Epithelial cell of prostate (primary cell): Measurements from ENCODE around the gene MICAL3.

Source experiments
- DNase-seq: peaks from one replicate; pipeline ENCODE4 v3.0.0-alpha.2; 2011; ENCODE audit warnings: low read depth, low spot score
- H3K27ac ChIP-seq: fragments of 450-650 bp; 2 replicates; pipeline ENCODE4 v1.5.1; 2017; ENCODE audit warnings: mild to moderate bottlenecking

MICAL3 gene

DNA sequence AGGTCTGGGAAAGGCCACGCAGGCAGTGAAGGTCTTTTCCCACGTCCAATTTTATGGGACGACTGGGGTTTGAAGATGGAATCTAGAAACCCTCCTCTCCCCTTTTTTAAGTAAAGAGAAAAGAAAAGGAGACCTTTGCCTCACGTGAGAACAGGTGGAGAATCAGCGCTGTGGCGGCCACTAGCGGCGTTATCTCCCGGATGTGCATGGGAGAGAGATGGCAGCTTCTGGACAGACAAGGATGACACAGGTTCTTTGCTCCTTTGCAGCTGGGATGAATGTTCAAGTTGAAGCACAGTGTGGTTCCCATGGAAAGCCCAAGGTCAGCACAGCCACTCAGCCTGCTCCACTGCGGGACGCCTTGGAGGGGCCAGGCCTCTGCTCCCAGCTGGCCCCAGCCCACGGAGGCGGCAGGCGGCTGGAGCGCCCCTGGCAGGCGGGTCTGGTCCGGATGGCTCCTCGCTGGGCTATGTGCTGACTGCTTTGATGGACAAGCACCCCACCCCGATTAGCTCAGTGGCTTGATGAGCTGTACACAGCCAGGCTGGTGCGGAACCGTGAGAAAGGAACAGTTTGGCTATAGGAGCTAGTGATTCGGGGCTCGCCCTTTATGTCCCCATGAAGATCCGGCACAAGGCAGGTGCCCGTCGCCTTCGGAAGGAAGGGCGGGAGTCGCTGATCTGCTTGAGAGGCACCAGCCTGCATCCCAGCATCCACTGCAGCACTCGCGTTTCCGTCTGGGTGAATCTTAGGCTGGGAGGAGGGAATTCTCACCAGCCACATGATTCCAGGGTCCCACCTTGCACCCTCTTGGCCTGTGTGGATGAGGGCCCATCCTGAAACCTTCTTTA is 235.6 kb downstream of the MICAL3 start:
- no peak for DNase-seq
- H3K27ac ChIP-seq: no peak overlapping the region

DNA sequence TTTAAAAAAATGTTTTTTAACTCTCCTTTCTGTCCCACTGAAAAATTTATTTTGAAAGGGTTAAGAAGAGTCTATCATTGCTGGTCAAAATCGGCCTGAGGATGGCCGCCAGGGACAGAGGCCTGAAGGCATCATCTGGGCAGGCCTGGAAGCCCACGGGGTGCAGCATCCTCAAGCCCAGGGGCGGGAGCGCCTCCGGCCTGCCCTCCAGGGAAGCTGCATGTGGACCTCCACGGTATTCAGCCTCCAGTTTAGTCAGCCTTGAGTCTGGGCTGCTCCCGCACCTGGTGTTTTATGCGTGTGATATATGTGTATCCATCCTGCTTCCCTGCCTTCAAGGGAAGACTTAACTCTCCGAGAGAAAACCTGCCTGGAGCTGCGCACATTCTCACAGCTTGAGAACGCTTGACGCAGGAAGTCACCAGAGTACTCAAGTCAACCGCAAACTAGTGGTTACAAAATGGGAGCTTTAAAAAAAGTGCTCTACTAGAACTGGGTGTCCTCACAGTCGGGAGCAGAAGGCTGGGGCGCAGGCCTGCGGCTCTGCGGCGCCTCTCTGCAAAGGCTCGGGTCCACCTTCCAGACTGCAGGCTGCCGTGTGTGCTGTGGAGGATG is 236.5 kb downstream of the MICAL3 start:
- no peak overlapping the region for H3K27ac ChIP-seq
- no peak for DNase-seq

DNA sequence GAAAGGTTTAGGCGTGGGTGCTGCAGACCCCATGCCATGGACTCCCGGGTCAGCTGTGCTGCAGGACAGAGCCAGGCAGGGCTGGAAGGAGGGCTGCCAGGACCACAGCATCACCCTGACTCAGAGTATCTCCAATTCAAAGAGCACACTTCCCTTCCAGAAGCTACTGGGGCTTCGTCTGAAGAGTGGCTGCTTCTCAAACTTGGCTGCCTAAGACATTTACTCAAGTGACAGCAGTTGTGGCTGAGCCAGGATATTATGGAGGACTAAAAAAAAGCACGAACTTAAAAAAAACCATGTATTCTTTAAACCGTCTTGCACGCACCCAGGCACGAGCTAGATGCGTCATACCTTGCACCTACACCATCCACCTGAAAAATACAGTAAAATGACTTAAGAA is 237.1 kb downstream of the MICAL3 start:
- H3K27ac ChIP-seq: no peak overlapping the region
- DNase-seq: no peak

DNA sequence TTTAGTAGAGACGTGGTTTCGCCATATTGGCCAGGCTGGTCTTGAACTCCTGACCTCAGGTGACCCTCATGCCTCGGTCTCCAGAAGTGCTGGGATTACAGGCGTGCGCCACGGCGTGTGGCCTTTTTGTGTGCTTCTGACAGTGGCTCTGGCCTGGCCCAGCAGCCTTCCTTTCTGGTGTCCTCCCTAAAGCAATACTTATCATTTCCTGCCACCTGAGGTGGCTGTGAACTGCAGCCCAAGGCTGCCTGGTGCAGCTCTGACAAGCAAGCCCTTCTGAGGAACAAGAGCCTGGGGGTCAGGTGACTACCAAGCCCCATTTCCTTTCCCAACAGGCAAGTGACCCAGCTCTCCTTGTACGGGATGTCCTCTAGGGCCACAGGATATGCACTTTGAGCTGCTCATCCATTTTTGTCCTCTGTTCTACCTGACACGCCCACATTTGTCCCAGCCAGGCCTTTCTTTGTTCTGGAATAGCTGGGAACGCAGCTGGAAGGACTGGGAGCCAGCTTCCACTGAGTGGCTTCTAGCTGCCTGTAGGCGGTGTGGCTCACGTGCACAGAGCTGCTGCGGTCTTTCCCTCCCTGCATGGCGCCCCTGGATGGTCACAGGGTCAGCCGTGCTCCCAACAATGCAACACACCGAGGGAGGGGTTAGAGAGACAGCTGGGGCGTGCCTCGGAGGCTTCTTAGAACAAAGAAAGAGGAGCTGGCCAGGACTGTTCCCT is 237.8 kb downstream of the MICAL3 start:
- peak overlapping the region; percentile 16 for H3K27ac ChIP-seq
- no peak for DNase-seq

DNA sequence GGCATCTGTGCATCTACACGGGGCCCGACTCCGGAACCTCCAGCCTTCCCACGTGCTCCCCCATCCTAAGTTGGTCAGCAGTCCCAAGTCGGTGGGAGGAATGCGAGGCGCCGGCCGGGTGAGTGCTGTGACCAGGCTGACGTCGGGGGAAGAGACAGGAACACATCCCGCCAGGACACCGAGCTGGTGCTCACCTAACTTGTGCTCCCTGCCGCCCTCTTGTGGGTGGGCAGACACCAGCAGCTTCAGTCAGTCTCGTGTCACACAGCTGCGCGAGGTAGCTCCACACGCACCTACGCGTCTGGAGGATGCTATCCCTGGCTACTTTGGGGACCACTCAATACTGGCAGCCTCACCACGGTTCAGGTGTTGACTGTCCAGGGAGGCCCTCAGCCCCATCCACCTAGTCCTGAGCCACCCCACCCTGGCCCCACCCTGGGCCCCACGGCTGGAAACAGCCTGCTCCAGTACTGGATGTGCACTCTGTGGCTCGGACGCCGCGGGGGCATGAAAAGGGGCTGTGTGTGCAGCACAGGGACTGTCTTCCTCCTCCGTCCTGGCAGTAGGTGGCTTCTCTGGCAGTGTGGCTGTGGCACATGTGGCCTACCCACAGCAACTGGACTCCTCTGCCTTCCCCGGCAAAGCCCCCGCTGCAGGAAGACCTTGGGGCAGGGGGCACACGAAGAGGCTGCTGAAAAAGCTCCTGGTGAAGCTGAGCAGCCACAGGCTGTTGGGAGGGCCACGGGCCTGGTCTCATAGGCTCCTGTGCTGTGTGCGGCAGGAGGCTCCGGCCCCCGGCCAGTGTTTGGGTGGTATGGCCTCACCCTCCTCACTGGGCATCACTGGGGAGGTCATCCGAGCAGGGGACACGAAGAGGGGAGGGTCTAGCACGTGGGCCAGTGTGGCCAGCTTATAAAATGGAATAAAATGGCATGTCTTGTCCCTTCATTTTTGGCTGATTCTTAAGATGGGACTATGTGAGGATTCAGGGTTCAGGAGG is 238.9 kb downstream of the MICAL3 start:
- H3K27ac ChIP-seq: no peak overlapping the region
- no peak for DNase-seq

- no peak for DNase-seq
- H3K27ac ChIP-seq: no peak overlapping the region
Observed at GRCh38 chr22:17784776-17785175, 239.6 kb downstream of the MICAL3 start.

DNA sequence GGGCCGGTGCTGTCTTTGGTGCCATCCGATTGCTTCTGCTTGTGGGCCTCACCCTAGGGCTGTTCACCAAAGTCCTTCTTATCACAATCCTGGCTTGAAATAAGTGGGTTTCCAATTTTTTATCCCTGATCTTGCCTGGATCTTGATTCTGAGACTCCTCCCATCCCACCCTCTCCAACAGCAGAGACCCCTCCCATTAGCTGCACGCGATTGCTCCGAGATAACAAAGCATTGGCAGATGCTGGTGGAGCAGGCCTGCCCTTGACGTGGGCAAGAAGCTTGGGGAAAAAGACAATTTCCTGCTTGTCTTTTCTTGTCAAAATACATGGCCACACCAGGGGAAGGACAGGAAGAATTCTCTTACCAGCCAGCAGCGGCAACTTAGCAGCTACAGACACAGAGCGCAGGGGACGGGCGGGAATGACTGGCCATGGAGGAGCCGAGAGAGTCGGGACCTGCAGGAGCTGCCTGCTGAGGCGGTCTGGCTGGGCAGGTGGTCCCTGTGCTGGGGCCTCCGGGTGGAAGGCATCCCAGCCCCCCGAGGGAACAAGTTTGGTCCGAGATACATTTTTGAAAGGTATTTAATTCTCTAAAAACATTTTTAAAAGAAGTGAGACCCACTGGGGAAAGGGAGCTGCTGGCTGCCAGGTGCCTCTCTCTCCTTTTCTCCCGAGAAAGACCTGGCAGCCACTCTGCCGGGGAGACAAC is 240.4 kb downstream of the MICAL3 start:
- no peak for DNase-seq
- no peak overlapping the region for H3K27ac ChIP-seq

DNA sequence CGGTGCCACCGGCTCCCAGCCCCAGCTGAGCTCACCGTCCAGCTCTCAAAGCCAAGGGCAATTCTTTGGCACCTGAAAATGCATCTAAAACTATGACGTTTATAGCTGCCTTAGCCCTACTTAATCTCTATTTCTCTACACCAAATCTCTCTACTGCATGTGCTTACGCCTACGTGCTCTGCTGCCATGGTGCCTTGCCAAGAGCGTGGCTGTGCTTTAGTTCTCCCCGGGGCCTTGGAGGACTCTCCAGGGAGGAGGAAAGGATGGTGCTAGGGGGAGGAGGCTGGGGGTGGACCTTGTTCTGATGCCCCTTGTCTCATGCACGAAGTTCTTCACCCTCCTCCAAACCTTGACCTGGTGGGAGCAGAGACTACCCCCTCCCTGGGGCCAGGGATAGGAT is 241.0 kb downstream of the MICAL3 start:
- no peak overlapping the region for H3K27ac ChIP-seq
- no peak for DNase-seq

DNA sequence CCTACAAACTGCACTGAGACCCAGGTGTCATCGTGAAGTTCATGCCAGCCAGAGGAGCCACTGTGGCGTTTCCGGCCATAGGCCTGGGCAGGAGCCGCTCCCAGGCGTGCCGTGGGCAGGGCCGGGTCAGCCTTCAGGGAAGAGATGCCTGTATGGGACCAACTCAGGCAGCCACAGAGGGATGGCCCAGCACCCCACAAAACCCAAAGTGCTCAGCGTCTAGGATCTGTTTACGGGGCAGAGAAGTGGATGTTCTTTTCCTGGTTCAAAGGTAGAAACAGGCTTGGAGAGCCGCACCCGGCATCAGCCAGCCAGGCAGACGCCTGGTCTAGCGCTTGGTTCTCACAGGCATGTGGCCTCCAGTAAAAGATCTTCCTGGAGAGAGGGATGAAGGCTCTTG is 241.7 kb downstream of the MICAL3 start:
- no peak overlapping the region for H3K27ac ChIP-seq
- DNase-seq: no peak

DNA sequence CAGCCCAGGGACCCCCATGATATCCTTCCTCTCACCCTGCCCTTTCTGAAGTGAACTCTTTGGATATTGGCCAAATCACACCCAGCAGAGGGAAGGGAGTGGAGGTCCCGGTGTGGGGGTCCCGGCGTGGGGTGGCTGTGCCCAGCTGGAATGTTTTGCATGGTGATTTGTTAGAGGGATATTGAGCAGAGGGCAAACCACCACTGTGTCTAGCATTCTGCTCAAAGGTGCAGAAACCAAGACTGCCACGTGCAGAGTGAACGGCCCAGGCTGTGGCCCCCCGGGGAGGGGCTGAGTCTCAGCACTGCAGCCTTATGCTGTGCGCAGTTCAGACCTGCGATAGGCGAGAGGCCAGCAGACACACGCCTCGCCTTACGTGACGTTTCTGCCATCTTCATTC is 242.2 kb downstream of the MICAL3 start:
- no peak for DNase-seq
- no peak overlapping the region for H3K27ac ChIP-seq

DNA sequence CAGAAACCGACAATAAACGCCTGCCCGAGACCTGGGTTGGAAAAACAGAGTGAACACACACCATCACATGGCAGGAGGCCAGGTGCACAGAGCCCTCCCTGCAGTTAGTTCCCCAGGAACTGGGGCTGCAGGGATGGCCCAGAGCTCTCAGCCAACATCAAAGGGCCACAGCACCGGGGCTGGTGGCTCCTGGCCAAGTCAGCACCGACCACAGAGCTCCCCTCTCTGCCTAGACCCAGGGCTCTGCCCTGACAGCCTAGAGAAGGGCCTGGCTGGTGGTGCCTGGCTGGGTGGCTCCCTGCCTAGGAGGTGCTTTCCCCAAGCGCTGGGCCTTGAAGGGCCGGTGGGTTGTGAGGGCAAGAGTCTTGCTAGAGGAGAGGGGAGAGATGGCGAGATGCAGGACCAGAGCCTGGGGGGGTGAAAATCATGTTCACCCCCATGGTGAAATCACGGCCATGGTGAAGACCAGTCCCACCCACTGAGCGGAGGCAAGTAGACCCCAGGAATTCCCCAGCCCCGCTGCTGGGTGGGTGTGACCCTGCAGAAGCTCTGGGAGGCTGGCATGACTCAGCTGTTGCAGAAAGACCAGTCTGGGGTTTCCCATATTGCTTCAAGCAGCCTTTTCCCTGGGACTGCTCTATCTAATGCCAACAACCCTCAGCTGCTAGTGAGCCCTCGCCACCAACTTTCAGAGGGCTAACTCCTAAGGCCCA is 242.9 kb downstream of the MICAL3 start:
- H3K27ac ChIP-seq: no peak overlapping the region
- peak; percentile 54 for DNase-seq

GRCh38 chr22:17780741-17781318 is 243.5 kb downstream of the MICAL3 start:
- no peak overlapping the region for H3K27ac ChIP-seq
- no peak for DNase-seq

GRCh38 chr22:17780116-17780740 is 244.1 kb downstream of the MICAL3 start:
- no peak for DNase-seq
- H3K27ac ChIP-seq: no peak overlapping the region

DNA sequence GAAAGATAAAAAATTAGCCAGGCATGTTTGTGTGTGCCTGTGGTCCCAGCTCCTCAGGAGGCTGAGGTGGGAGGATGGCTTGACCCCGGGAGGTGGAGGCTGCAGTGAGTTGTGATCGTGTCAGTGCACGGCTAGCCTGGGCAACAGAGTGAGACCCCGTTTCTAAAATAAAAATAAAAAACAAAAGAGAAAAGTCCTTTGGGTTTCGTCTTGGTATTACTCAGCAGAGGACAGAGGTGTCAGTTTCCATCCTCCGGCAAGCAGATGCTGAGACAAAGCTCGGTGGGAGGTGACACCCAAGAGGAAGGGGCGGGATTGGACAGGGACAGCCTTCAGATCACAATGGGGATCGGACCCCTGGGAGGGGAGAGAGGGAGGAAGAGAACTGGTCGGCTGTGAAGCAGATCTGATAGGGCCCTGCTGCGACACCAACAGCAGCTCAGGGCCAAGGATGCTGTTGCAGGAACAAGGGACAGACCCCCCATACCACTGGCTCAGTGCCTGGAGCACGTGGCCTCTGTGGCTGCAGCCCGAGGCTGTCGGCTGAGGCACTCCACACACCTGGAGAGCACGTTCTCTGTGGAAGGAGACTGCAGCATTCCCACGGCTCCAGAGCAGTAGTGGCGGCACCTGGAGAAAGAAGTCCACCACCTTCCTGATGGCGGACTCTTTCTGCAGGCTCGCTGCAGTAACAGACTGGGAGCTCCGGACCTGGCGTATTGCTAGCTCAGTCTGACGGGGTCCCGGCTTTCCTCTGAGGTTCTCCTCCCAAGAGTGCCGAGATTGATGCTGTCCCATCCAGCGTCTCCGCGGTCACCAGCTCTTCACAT is 244.9 kb downstream of the MICAL3 start:
- no peak overlapping the region for H3K27ac ChIP-seq
- no peak for DNase-seq

GRCh38 chr22:17778412-17778976 is 245.9 kb downstream of the MICAL3 start:
- H3K27ac ChIP-seq: no peak overlapping the region
- no peak for DNase-seq

DNA sequence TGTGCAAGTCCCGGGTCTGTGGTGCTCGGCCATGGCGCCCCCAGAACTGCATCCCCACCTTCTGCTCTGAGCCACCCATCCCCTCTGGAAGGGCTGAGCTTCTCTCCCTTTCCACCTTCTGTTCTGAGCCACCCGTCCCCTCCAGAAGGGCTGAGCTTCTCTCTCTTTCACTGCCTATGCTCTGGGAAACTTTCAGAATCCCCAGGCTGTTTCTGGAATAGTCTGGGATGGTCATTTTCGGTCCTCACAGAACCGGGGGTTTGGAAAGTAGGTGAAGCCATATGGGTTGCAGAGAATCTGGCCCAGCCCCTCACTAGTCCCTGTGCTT is 246.7 kb downstream of the MICAL3 start:
- no peak overlapping the region for H3K27ac ChIP-seq
- no peak for DNase-seq
